A673 (cell line): ENCODE results near the gene RSAD1. TPM values are rescaled to one million over a fixed set of nuclear protein-coding genes. Genes with fewer than 3 reads are reported as not detected.

ENCODE experiments used
- BruUV-seq: library from RNA; stranded (reverse); fragments of 400-500 nt; replicated peaks from 2 replicates; lab custom pipeline; 2021; lab: Mats Ljungman, UMichigan
- CTCF ChIA-PET: fragments of 300-600 bp; sonication (Branson Sonifier 250); formaldehyde crosslinking; loops from one replicate; lab custom pipeline; 2022; ENCODE audit warnings: antibody characterized with exemption; lab: Charles Lee
- POLR2A ChIA-PET: fragments of 300-600 bp; sonication (Branson Sonifier 250); formaldehyde crosslinking; loops from one replicate; lab custom pipeline; 2022; ENCODE audit warnings: antibody characterized with exemption; ENCODE audit not compliant: low non-redundant PET; lab: Charles Lee
- DNase-seq: peaks from one replicate; pipeline ENCODE4 v3.0.0-alpha.2; 2015; ENCODE audit warnings: low spot score
- H3K27ac ChIP-seq: fragments of 200-600 bp; sonication (generic); 2 replicates; pipeline ENCODE4 v1.5.1; 2016; ENCODE audit warnings: mixed run types, low read depth, mild to moderate bottlenecking, mixed read lengths, antibody characterized with exemption, low read length; ENCODE audit not compliant: poor library complexity, severe bottlenecking
- H3K27me3 ChIP-seq: fragments of 200-600 bp; sonication (generic); replicated peaks from 2 replicates; pipeline ENCODE4 v1.6.1; 2017; ENCODE audit warnings: mixed run types, low read depth, mild to moderate bottlenecking, mixed read lengths, antibody characterized with exemption, low read length; ENCODE audit not compliant: insufficient read depth, poor library complexity
- H3K36me3 ChIP-seq: fragments of 200-600 bp; sonication (generic); 2 replicates; pipeline ENCODE4 v1.6.1; 2016; ENCODE audit warnings: mixed run types, mild to moderate bottlenecking, mixed read lengths, antibody characterized with exemption, low read length; ENCODE audit not compliant: insufficient read depth, poor library complexity, severe bottlenecking
- H3K4me1 ChIP-seq: fragments of 200-600 bp; sonication (generic); 2 replicates; pipeline ENCODE4 v1.6.1; 2017; ENCODE audit warnings: mixed run types, mild to moderate bottlenecking, mixed read lengths, antibody characterized with exemption, low read length; ENCODE audit not compliant: insufficient read depth, poor library complexity, severe bottlenecking
- H3K4me3 ChIP-seq: fragments of 200-600 bp; sonication (generic); 2 replicates; pipeline ENCODE4 v1.5.1; 2016; ENCODE audit warnings: low read depth, mixed run types, mild to moderate bottlenecking, mixed read lengths, low read length; ENCODE audit not compliant: poor library complexity, severe bottlenecking
- H3K9me3 ChIP-seq: fragments of 200-600 bp; sonication (generic); 2 replicates; pipeline ENCODE4 v1.6.1; 2016; ENCODE audit warnings: mixed run types, low read depth, mild to moderate bottlenecking, mixed read lengths, antibody characterized with exemption, low read length; ENCODE audit not compliant: poor library complexity, severe bottlenecking
- EZH2 ChIP-seq: fragments of 200-600 bp; sonication (generic); IDR thresholded peaks from 2 replicates; pipeline ENCODE4 v1.6.1; 2017; ENCODE audit warnings: borderline replicate concordance, low read depth, mild to moderate bottlenecking, mixed read lengths, antibody characterized with exemption, low read length; ENCODE audit not compliant: poor library complexity, severe bottlenecking
- intact Hi-C: fragments of 100-400 bp; cut with micrococcal nuclease; formaldehyde crosslinking; loops from one replicate; pipeline ENCODE4 v1.10.0; 2022; ENCODE audit not compliant: unreplicated experiment
- total RNA-seq: library from RNA; stranded (reverse); gene quantifications from 2 replicates; pipeline ENCODE4 v1.2.3, GENCODE V29; 2021
- TF ChIP-seq, protein P1 (sequence below): fragments of 300-800, 200-600 bp; sonication (generic); conservative IDR thresholded peaks from 2 replicates; pipeline ENCODE4 v1.5.1; 2017; ENCODE audit warnings: low read depth, mild to moderate bottlenecking, antibody characterized with exemption, low read length, moderate library complexity, mixed read lengths

RSAD1 gene
- total RNA-seq, 1 experiment from 2014 or later: 44.3 TPM

DNA sequence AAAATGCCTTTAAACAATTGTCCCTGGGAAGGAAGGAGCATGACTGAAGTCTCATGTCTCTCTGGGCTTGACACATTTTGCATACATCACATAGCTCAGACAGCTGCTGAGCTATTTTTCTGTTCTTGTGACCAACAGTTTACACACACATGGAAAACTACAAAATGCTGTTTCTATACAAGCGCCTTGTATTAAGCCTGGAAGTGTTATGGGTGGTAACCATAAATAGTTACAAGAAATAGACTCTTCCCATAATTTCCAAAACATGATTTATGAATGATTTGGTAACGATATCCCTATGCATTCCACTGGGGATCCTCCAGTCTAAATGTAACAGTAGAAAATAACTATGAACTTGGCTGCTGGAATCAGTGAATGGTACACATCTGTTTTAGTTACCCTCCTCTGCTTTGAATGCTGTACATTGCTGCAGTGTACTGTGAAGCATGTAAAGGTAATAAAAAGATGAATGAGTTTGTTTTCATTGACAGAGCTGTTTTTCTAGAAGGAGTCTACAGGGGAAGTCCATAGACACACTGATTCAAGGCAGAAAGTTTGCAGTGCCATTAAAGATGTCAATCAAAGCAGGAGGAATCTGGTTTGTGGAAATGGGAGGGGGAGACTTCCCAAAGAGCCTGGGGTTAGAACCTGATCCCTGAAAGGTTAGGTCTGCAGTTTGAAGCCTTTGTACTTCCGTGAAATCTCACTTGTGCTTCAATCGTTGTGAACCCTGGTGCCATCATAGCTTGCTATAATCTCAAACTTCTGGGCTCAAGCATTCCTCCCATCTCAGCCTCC, 47.6 kb upstream of the RSAD1 start:
- TF ChIP-seq EZH2: no peak
- TF ChIP-seq, protein P1, sequence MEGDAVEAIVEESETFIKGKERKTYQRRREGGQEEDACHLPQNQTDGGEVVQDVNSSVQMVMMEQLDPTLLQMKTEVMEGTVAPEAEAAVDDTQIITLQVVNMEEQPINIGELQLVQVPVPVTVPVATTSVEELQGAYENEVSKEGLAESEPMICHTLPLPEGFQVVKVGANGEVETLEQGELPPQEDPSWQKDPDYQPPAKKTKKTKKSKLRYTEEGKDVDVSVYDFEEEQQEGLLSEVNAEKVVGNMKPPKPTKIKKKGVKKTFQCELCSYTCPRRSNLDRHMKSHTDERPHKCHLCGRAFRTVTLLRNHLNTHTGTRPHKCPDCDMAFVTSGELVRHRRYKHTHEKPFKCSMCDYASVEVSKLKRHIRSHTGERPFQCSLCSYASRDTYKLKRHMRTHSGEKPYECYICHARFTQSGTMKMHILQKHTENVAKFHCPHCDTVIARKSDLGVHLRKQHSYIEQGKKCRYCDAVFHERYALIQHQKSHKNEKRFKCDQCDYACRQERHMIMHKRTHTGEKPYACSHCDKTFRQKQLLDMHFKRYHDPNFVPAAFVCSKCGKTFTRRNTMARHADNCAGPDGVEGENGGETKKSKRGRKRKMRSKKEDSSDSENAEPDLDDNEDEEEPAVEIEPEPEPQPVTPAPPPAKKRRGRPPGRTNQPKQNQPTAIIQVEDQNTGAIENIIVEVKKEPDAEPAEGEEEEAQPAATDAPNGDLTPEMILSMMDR: no peak

DNA sequence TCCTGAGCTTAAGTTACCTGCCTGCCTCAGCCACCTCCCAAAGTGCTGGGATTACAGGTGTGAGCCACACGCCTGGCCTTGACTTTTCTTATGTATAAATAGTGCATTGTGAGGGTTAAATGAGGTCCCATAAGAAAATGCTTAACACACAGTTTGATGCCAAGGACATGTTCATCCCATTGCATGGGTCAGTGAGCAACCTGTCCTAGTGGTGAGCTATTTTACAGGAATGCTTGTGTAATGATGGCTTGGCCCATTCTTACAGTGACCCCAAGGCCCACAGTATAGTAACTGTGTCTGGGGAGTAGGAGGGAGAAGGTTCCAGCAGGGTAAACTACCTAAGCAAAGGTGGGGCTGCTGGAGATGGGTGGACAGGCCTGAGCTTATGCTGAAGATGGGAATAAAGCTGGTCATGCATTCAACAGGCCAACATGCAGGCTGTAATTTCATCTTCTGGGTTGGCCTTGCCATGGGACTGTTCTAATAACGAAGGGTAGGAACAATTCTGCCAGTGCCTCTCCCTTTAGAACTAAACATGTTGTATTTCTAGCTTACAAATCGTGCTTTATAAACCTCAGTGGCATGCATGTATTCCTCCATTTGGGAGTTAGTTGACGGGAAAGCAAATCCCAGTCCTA, 46.4 kb upstream of the RSAD1 start:
- TF ChIP-seq EZH2: no peak
- TF ChIP-seq, protein P1: no peak
- no peaks in the 10 kb centered on the region for H3K27me3 ChIP-seq
- ChIA-PET POLR2A (interaction anchor here (0.7 kb wide), 1 partner anchor 57 kb away, joined by 3 read pairs; no protein-coding TSS in a partner anchor), CTCF (interaction anchor here (0.7 kb wide), 1 partner anchor 35 kb away, joined by 3 read pairs; the partner anchor contains the start of gene LRRC59)
- no peaks in the 10 kb centered on the region for H3K36me3 ChIP-seq
- H3K27ac ChIP-seq: no peak overlapping the region
- no TSS peak for BruUV-seq
- H3K4me3 ChIP-seq: no peak overlapping the region
- DNase-seq: no peak
- H3K9me3 ChIP-seq: no peaks in the 10 kb centered on the region
- intact Hi-C loops: no loop called here
- H3K4me1 ChIP-seq: no peaks in the 10 kb centered on the region

More for the DNA sequence above, 47.6 kb upstream of the RSAD1 start:
- Histone ChIP-seq H3K36me3 (no peaks in the 10 kb centered on the region), H3K9me3 (no peaks in the 10 kb centered on the region), H3K4me1 (peaks cover 4% of the 10 kb centered on the region), H3K27ac (no peak overlapping the region), H3K27me3 (no peaks in the 10 kb centered on the region), H3K4me3 (no peak overlapping the region)
- CTCF ChIA-PET: no interaction called here
- no TSS peak for BruUV-seq
- no peak for DNase-seq
- intact Hi-C loops: no loop called here
- POLR2A ChIA-PET: no interaction called here

DNA sequence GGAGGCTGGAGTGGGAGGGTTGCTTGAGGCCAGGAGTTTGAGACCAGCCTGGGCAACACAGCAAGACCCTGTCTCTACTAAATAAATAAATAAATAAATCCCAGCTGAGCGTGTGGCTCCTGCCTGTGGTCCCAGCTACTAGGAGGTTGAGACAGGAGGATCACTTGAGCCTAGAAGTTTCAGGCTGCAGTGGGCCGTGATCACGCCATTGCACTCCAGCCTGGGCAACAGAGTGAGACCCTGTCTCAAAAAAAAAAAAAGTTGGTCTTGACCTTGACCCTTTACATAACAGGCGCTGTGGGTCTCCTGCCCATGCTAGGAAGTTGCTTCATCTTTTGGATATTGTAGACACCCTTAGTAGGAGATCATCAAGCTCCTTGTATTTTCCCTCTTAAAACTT, 41.3 kb upstream of the RSAD1 start:
- TF ChIP-seq, protein P1: no peak
- TF ChIP-seq EZH2: no peak
- H3K4me1 ChIP-seq: no peaks in the 10 kb centered on the region
- H3K9me3 ChIP-seq: no peaks in the 10 kb centered on the region
- BruUV-seq: no TSS peak
- DNase-seq: no peak
- no peaks in the 10 kb centered on the region for H3K27me3 ChIP-seq
- ChIA-PET CTCF (no interaction called here), POLR2A (no interaction called here)
- H3K36me3 ChIP-seq: no peaks in the 10 kb centered on the region
- intact Hi-C loops: no loop called here
- H3K4me3 ChIP-seq: no peak overlapping the region
- H3K27ac ChIP-seq: no peak overlapping the region
